ENCODE data around the gene GNPAT.
A peak's percentile ranks its signal among the peaks of the same experiment; 100 is the strongest.

Gene GNPAT

DNA sequence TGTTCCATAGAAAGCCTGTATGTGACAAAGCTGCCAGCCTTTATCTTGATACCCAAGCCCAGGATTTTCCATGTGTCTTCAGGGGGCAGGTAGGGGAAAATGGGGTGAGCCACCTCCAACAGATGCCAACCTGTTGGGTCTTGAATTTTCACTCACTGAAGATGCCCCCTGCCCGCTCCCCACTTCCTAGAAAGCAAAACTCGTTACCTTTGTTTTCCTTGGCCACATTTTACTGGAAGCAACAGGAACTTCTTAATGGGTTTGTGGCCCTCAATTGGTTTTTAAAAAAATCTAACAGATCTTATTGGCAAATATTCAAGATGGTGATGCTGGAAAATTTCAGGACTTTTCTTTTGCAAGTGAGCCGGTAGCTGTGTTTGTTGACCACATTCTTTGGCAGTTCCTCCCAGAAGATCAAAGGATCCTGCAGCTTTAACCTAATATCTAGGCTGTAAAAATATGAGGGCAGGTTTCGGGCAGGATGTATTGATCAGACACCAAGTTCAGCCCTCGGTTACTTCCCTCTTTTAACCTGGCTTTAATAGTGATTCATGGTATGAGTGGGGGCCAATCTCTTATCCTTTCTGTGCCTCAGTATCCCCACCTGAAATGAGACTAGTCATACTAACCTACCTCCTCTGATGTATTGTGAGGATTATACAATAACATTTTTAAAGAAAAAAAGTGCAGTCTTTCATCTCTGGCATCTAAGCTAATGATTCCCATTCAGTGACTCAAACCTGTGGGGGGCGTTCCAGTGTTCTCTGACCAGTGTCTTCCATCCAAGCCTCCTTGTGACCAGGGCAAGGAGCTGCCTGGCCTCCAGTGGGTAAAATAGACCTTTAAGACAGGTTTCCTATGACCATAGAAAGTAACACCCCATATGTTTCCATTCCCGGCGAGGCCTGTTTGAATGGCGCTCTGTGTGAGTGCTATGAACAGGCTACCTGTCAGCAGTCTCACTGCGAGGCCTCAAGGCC is 21.3 kb upstream of the GNPAT start:
- FAIRE-seq (no peak), DNase-seq (ENCODE audit: insufficient read length, low spot score) (no peak)
- TF ChIP-seq POLR2A (IDR thresholded peaks at IDR 0.05; ENCODE audit: low read depth, low read length), result no peak

DNA sequence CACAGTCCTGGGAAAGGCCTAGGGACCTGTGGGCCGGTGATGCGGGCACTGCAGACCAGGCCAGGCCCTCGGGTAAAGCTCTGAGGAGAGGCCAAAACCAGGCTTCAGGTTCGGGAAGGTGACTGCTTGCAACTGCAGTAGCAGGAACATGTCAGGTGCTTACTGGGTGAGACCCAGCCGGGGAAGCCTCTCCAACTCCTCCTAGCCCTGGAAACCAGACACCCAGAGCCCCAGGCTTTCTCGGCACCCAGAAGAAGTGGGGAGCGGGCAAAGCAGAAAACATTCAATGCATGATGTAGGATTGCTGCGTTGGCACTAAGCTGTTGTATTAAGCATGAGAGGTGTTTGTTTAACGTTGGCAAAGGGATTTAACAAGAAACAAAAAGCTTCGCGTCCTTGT is 20.2 kb upstream of the GNPAT start:
- TF ChIP-seq POLR2A (IDR thresholded peaks at IDR 0.05; ENCODE audit: low read depth, low read length), result no peak
- no peak for FAIRE-seq

DNA sequence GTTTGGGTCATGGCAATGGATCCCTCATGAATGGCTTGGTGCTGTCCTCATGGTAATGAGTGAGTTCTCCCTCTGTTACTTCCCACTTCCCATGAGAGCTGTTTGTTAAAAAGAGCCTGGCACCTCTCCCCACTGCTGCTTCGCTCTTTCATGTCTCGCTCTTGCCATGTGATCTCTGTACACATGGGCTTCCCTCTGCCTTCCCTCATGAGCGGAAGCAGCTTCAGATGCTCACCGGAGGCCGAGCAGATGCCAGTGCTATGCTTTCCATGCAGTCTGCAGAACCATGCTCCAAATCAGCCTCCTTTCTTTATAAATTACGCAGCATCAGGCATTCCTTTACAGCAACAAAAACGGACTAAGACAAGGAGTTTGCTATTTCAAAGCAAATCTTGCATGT is 14.9 kb upstream of the GNPAT start:
- TF ChIP-seq POLR2A (IDR thresholded peaks at IDR 0.05; ENCODE audit: low read depth, low read length), result no peak
- FAIRE-seq (no peak), DNase-seq (ENCODE audit: insufficient read length, low spot score) (no peak)

More for the DNA sequence above, 20.2 kb upstream of the GNPAT start:
- DNase-seq (ENCODE audit: insufficient read length, low spot score), result no peak

DNA sequence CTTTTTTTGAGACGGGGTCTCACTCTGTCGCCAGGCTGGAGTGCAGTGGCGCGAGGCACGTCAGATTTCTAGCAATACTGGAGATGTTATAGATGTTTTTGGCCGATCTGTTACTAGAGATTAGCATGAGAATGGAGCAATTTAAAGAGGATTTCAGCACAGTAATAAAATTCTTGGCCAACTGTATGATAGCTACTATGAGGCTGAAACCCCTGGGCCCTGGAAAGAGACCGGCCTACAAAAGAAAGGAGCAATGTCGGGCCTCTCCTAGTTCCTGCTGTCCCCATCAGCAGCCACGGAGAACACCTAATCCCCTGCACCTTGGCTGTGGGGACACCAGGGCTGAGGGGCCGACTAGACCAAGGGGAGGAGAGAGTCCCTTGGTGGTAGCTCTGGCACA is 9.5 kb upstream of the GNPAT start:
- no peak for FAIRE-seq
- DNase-seq (ENCODE audit: insufficient read length, low spot score), result no peak
- TF ChIP-seq POLR2A (IDR thresholded peaks at IDR 0.05; ENCODE audit: low read depth, low read length), result no peak

DNA sequence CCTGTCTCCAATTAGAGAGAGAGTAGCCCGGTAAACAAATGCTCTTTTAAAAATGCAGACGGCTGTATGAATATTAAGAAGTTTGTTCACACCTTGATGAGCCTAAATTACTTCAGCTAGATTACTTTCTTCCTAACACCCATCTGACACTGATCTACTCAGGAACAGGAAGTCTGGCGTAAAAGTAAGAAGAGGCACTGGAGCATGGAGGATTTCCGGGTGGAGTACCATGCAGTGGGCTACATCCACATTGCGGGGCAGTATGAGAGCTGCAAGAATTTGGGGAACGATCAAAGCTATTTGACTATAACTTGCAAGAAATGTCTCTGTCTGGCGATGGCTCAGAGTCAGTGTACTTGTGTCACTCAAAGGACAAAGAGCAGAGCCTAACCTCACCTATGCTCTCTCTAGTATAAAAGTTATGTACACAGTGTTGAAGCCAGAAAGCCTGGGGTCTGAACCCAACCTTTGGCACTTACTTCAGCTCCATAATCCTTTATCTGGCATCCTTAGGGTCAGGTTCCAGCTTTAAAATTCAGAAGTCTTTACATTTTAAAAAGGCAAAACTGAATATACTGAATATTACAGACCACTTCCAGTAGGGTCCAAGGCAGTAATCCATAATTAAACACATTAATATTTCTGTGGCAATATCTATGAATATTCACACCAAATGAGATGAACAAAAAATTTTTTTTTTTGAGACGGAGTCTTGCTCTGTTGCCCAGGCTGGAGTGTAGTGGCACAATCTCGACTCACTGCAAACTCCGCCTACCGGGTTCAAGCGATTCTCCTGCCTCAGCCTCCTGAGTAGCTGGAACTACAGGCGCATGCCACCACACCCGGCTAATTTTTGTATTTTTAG is 7.9 kb upstream of the GNPAT start:
- FAIRE-seq, result no peak
- TF ChIP-seq POLR2A (IDR thresholded peaks at IDR 0.05; ENCODE audit: low read depth, low read length), result no peak
- no peak for DNase-seq (ENCODE audit: insufficient read length, low spot score)

DNA sequence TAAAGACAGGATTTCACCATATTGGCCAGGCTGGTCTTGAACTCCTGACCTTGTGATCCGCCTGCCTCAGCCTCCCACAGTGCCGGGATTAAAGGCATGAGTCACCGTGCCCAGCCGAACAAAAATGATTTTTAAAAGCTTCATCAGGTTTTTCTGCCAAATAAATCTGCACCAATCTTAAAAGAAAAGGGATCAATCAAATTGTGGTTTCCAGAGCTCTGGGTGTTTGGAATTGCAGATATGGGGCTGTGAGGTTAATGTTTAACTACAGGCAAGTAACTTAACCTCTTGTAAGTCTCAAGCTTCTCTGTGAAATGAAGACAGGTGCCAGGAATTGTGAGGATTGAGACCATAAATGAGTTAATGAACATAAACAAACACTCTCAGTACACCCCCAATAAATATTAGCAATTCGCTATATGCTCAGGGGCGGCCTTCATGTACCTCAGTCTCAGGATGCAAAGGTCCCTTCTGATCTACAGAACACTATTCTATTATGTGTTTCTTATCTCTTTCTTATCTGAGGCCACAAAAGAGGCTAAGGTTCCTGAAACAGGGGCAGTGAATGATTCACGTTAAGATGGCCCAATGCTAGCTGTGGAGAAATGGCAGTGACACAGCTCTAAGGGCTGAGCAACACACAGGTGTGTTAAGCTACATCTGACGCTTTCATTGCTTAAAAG is 7.1 kb upstream of the GNPAT start:
- DNase-seq (ENCODE audit: insufficient read length, low spot score), result no peak
- FAIRE-seq, result no peak

DNA sequence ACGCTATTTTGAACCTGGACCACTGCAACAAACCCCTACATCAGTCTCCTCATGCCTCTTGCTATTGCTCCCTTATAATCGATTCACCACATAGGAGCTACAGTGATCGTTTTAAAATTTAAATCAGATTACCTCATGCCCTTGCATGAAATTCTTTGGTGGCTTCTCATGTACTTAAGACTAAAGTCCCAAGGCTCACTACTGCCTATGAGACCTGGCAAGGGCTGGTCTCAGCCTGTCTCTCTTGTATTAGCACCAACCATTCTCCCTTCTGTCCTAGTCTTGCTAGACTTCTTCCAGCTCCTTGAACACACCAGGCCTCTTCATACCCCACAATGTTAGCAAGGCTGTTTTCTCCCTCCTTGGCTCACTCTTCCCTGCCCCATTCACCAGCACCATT is 6.5 kb upstream of the GNPAT start:
- no peak for DNase-seq (ENCODE audit: insufficient read length, low spot score)
- no peak for FAIRE-seq
- no peak for TF ChIP-seq POLR2A (IDR thresholded peaks at IDR 0.05; ENCODE audit: low read depth, low read length)

More for the DNA sequence above, 7.1 kb upstream of the GNPAT start:
- TF ChIP-seq POLR2A (IDR thresholded peaks at IDR 0.05; ENCODE audit: low read depth, low read length), result no peak

DNA sequence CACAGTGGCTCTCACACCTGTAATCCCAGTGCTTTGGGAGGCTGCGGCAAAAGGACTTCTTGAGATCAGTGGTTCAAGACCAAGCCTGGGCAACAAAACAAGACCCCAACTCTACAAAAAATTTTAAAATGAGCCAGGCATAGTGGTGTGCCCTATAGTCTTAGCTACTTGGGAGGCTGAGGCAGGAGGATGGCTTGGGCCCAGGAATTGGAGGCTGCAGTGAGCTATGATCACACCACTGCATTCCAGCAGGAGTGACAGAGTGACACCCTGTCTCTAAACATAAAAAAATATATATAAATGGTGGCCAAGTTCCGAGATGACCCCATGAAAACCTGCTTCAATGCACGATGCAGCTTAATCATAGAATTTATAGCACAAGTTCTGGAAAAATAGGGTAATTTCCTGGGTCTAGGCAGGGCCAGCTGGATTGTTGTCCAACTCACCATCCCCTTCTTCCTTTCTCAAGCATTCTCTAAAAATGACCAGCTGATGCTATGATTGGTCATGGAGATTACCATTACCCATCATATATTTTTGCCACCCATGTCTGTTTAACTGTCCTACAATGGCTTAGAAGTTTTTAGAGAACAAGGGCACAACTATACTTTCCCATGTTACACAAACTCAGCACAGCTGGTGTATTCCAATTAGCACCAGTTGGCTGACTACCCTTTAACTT is 5.3 kb upstream of the GNPAT start:
- no peak for TF ChIP-seq POLR2A (IDR thresholded peaks at IDR 0.05; ENCODE audit: low read depth, low read length)
- no peak for FAIRE-seq
- no peak for DNase-seq (ENCODE audit: insufficient read length, low spot score)

DNA sequence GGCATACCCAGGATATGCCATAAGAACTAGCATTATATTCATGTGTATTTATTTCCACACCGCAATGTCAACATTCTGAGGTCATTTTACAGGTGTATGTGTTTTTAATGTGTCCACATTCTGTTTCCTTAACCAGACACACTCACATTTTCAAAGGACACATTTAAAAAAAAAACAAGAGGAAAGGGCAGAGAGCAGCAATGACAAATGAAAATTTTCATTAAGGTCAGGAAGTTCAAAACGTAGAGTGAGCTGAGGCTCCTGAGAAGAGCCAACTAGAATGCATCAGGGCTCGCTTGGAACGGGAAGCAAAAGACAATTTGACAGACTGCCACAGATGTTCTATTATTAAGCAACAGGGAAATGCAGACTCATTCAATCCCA is 4.8 kb upstream of the GNPAT start:
- FAIRE-seq (no peak), DNase-seq (ENCODE audit: insufficient read length, low spot score) (no peak)
- TF ChIP-seq POLR2A (IDR thresholded peaks at IDR 0.05; ENCODE audit: low read depth, low read length), result no peak

DNA sequence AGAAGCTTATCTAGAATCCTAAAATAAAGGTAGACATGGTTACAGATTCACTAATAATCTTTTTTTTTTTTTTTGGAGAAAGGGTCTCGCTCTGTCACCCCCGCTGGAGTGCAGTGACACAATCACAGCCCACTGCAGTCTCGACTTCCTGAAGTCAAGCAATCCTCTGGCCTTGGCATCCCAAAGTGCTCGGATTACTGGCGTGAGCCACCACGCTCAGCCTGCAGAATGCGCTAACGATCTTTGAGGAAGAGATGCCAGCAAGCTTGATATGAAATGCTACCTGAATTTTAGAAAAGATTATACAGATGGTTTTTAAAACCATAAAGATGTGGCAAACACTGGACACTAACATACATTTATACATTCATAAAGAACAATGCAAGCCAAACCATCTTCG is 4.1 kb upstream of the GNPAT start:
- FAIRE-seq (no peak), DNase-seq (ENCODE audit: insufficient read length, low spot score) (no peak)
- TF ChIP-seq POLR2A (IDR thresholded peaks at IDR 0.05; ENCODE audit: low read depth, low read length), result no peak

DNA sequence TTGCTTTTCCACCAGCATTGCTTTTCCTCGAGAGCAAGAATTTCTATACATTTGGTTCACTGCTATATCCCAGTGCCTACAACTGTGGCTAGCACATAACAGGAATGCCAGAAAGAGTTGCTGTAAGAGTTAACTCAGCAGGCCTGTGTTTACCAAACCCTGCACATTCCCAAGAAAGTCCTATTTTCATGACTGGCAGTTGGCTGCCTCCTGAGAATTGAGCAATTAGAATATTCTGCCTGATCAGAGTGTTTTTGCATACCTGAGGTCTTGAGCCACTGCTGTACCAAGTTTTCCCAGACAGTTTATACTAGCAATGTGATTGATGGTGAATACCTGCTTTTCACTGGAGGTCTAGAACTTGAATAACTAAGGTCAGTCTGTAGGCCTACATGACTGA is 2.7 kb upstream of the GNPAT start:
- no peak for DNase-seq (ENCODE audit: insufficient read length, low spot score)
- no peak for FAIRE-seq
- no peak for TF ChIP-seq POLR2A (IDR thresholded peaks at IDR 0.05; ENCODE audit: low read depth, low read length)

DNA sequence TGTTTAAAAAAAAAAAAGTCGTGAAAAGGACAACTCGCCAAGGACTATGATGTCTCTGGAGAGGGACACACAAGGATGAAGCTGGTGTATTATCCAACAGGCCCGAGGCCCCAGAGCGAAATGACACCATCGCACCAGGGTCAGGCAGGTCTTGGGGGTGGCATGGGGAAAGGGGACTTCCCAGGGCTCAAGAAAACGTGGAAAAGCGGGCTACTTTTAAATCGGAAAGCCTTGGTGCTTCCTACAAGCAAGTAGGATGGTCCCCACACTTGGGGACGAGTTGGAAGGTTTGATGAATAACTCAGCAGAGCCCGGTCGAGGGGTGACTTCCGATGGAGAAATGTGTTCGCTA is 505 bp upstream of the GNPAT start:
- no peak for DNase-seq (ENCODE audit: insufficient read length, low spot score)
- no peak for TF ChIP-seq POLR2A (IDR thresholded peaks at IDR 0.05; ENCODE audit: low read depth, low read length)
- no peak for FAIRE-seq

DNA sequence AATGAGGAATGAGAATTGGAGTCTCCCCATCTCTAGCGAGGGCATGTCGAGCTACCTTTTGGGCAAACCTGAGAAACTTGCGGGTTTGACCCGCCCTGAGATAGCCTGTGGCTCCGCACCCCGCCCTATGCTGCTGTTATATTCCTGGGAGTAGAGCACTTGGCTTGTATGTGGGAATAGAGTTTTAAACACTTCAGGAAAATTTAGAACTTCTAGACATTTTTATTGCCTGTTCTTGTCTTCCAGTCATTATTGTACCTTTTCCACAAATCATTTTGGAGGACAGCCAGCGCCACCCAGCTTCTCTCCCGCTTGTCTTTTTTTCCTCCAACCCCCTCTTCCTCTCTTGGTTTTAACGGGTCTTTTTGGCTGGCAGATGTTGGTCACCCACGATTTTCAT is 738 bp downstream of the GNPAT start:
- peak; percentile 14 for DNase-seq (ENCODE audit: insufficient read length, low spot score)
- TF ChIP-seq POLR2A (IDR thresholded peaks at IDR 0.05; ENCODE audit: low read depth, low read length), result no peak
- FAIRE-seq, result no peak
